ENCODE measurements around the gene EEIG1. TPM values are rescaled to one million over a fixed set of nuclear protein-coding genes. Genes with fewer than 3 reads are reported as not detected.

The EEIG1 gene
- total RNA-seq, 4 donors from 2014 or later: 18.3 to 34.7 (median 24.9) TPM

DNA sequence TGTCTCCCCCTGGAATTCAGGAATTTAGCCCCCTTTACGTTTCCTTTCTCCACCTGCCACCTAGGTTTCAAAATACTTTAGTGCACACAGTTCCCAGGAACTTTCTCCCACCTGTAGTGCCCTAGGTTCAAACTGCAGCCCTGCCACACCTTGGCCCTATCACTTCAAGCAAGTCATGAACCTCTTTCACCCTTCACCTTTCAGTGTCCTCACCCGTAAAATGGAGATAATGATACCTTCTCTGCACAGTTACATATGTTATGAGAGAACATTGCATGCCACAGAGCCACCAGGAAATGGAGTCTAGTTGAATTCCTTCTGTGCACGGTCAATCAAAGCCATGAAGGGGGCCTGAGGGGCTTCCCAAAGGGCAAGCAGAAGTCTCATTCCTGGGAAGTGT, 9.8 kb upstream of the EEIG1 start:
- no peak for DNase-seq
- Histone ChIP-seq H3K4me1 (peaks cover 6 to 26% of the 10 kb centered on the region in 2 donors), H3K27ac (peak overlapping the region; percentile 27 to 78 (median 71)), H3K36me3 (no peaks in the 10 kb centered on the region), H3K9me3 (no peaks in the 10 kb centered on the region), H3K27me3 (no peaks in the 10 kb centered on the region), H3K4me3 (replicated peaks in 1 of 3) (no peak overlapping the region)
- WGBS, 2 donors: 73 to 77% methylated on average over 3 of the region's 3 CpGs
- intact Hi-C loops (cut with DNase I): no loop called here
- TF ChIP-seq, protein P1, sequence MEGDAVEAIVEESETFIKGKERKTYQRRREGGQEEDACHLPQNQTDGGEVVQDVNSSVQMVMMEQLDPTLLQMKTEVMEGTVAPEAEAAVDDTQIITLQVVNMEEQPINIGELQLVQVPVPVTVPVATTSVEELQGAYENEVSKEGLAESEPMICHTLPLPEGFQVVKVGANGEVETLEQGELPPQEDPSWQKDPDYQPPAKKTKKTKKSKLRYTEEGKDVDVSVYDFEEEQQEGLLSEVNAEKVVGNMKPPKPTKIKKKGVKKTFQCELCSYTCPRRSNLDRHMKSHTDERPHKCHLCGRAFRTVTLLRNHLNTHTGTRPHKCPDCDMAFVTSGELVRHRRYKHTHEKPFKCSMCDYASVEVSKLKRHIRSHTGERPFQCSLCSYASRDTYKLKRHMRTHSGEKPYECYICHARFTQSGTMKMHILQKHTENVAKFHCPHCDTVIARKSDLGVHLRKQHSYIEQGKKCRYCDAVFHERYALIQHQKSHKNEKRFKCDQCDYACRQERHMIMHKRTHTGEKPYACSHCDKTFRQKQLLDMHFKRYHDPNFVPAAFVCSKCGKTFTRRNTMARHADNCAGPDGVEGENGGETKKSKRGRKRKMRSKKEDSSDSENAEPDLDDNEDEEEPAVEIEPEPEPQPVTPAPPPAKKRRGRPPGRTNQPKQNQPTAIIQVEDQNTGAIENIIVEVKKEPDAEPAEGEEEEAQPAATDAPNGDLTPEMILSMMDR (IDR thresholded peaks at IDR 0.05): no peak
- no peak for TF ChIP-seq POLR2A (IDR thresholded peaks at IDR 0.05)

DNA sequence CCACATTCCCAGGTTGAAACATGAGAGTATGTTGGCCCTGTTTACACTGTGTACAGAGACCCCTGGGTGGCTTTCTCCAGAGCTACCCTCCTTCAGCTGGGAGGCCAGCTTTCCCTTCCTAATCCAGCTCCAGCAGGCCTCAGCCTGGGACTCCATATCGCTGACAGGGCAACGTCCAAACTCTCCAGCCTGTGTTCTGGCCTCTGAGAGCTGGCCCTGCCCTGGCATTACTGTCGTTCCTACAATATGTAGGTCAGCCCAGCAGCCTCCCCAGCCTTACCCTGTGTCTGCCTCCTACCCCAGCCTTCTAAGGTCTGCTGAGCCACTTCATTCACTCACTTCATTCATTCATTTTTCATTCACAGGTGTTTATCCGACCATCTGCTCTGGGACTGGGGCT, 8.3 kb upstream of the EEIG1 start:
- no peak for TF ChIP-seq POLR2A (IDR thresholded peaks at IDR 0.05)
- TF ChIP-seq, protein P1 (IDR thresholded peaks at IDR 0.05): no peak
- Histone ChIP-seq H3K27ac (peak overlapping the region in 2 of 3 donors; percentile 17 to 33), H3K4me3 (replicated peaks in 1 of 3) (no peak overlapping the region), H3K27me3 (no peaks in the 10 kb centered on the region), H3K9me3 (no peaks in the 10 kb centered on the region), H3K4me1 (peaks cover 6 to 26% of the 10 kb centered on the region in 2 donors), H3K36me3 (no peaks in the 10 kb centered on the region)
- DNase-seq: no peak
- intact Hi-C loops (cut with DNase I): no loop called here
- WGBS, 2 donors: 85 to 92% methylated on average over 4 of the region's 4 CpGs

DNA sequence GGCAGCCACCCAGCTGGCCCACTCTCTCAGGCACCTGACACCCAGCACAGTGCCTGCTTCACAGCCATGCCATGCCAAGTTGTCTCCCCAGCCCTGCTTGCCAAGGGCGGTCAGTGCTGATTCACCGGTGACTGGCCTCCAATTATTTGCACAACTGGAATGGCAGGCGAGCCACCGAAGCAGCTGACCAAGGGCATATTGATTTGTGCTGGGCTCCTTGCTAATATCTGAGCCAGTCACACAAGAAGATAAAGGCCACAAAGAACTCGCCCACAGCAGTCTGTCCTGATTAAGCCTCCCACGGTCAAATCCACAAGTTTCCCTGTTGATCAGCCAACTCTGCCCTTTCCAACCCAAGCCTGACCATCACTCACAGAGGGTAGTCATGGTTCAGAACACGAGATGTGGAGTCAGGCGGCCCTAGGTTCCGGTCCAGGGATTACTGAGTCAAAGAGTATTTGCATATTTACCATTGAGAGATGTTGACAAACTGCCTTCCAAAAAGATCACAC, 6.4 kb upstream of the EEIG1 start:
- Histone ChIP-seq H3K4me3 (replicated peaks in 1 of 3) (no peak overlapping the region), H3K4me1 (peaks cover 6 to 39% of the 10 kb centered on the region in 2 donors), H3K27ac (peak overlapping the region; percentile 22 to 73 (median 56)), H3K27me3 (no peaks in the 10 kb centered on the region), H3K9me3 (no peaks in the 10 kb centered on the region), H3K36me3 (no peaks in the 10 kb centered on the region)
- no peak for TF ChIP-seq POLR2A (IDR thresholded peaks at IDR 0.05)
- TF ChIP-seq, protein P1 (IDR thresholded peaks at IDR 0.05): no peak
- intact Hi-C loops (cut with DNase I): no loop called here
- DNase-seq: peak; percentile 56 to 78
- 63 to 82% methylated on average over 9 of the region's 9 CpGs for WGBS, 2 donors

DNA sequence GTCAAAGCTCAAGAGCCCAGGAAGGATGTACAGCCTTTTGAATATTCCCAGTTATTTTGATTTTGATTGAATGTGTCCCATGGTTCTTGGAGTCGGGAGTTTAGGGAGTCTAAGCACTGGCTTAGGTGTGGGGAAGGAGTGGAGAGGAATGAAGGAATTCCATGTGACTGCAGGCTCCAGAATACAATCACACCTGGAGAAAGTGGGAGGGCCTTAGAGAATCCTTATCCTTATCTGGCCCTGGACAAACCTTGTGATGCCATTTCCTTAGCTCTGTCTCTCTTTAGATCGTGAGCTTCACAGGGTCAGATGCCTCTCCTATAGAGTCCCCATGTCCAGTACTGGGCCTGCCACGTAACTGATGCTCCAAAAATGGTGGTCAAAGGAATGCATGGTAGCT, 4.2 kb upstream of the EEIG1 start:
- TF ChIP-seq, protein P1 (IDR thresholded peaks at IDR 0.05): no peak
- Histone ChIP-seq H3K4me1 (peaks cover 7 to 31% of the 10 kb centered on the region in 2 donors), H3K27ac (no peak overlapping the region), H3K4me3 (replicated peaks in 1 of 3) (no peak overlapping the region), H3K36me3 (no peaks in the 10 kb centered on the region), H3K27me3 (no peaks in the 10 kb centered on the region), H3K9me3 (no peaks in the 10 kb centered on the region)
- intact Hi-C loops (cut with DNase I): no loop called here
- no peak for DNase-seq
- 92% methylated on average over 3 of the region's 3 CpGs for WGBS, 2 donors

DNA sequence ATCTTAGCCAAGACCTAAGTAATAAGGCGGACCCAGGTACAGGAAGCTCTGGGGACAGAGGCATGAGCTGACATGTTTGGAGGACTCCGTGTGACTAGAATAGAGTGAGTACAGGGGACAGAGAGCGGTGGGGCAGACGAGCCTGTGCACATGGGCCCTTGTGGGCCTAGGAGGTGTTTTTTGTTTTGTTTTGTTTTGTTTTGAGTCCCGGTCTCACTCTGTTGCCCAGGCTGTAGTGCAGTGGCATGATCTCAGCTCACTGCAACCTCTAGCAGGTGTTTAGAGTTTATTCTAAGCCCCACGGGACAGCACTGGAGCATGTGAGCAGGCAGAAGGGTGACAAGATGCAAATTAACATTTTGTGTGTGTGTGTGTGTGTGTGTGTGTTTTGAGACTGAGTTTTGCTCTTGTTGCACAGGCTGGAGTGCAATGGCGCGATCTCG, 3.1 kb upstream of the EEIG1 start:
- no peak for TF ChIP-seq POLR2A (IDR thresholded peaks at IDR 0.05)
- TF ChIP-seq, protein P1 (IDR thresholded peaks at IDR 0.05): no peak
- peaks cover 15 to 40% of the 10 kb centered on the region in 2 donors for H3K4me1 ChIP-seq
- H3K27me3 ChIP-seq: no peaks in the 10 kb centered on the region
- peak in 1 of 2 donors; percentile 60 for DNase-seq
- H3K4me3 ChIP-seq (replicated peaks in 1 of 3): no peak overlapping the region
- peak overlapping the region; percentile 15 to 57 (median 45) for H3K27ac ChIP-seq
- no peaks in the 10 kb centered on the region for H3K36me3 ChIP-seq
- 79 to 81% methylated on average over 9 of the region's 9 CpGs for WGBS, 2 donors
- H3K9me3 ChIP-seq: no peaks in the 10 kb centered on the region
- intact Hi-C loops (cut with DNase I): no loop called here
